A549 (cell line): ENCODE results near the gene SPHK1. TPM values are rescaled to one million over a fixed set of nuclear protein-coding genes. Genes with fewer than 3 reads are reported as not detected.

Experiments used
- ATAC-seq, 2 experiments: fragments of 200-7000 bp in 1 of 2; fragments of >200 bp in 1 of 2; cut with Nextera tagmentation in 1 of 2; cut with Tn5 transposase in 1 of 2; 3 replicates each; pipeline versions ENCODE4 v1.8.0 to v1.9.1; 2018 to 2020; ENCODE audit warnings: mild to moderate bottlenecking in 1 of 2, moderate library complexity in 1 of 2
- CTCF ChIA-PET: fragments of 300-600 bp; sonication (Branson Sonifier 250); formaldehyde crosslinking; extraction: SDS; loops from one replicate; lab custom pipeline; 2021; ENCODE audit warnings: antibody characterized with exemption, inconsistent platforms; lab: Yijun Ruan, JAX
- POLR2A ChIA-PET: fragments of 350-600 bp; formaldehyde crosslinking; extraction: SDS; loops from one replicate; lab custom pipeline; 2021; ENCODE audit warnings: antibody characterized with exemption, inconsistent platforms; lab: Yijun Ruan, JAX
- DNase-seq, 2 experiments: peaks; one replicate each; pipeline versions ENCODE4 v3.0.0 to v3.0.0-alpha.2; 2011 to 2016; ENCODE audit warnings: low read depth in 1 of 2, low spot score in 1 of 2
- FAIRE-seq: peaks from 2 replicates; lab custom pipeline; 2011; peaks lifted over from hg19 to GRCh38; lab: Jason Lieb, UNC
- H3K27ac ChIP-seq, 2 experiments: fragments of >200 bp; sonication (Bioruptor Twin); formaldehyde crosslinking; 3 replicates each; pipeline ENCODE4 v1.5.1; 2016 to 2017
- H3K4me1 ChIP-seq: fragments of >200 bp; sonication (Bioruptor Twin); formaldehyde crosslinking; 3 replicates; pipeline ENCODE4 v1.6.1; 2016
- H3K4me2 ChIP-seq: fragments of >200 bp; sonication (Bioruptor Twin); formaldehyde crosslinking; 3 replicates; pipeline ENCODE4 v1.6.1; 2016
- H3K4me3 ChIP-seq: fragments of >200 bp; sonication (Bioruptor Twin); formaldehyde crosslinking; 3 replicates; pipeline ENCODE4 v1.5.1; 2016
- H3K9me3 ChIP-seq: fragments of >200 bp; sonication (Bioruptor Twin); formaldehyde crosslinking; 3 replicates; pipeline ENCODE4 v1.6.1; 2016
- CBX8 ChIP-seq: fragments of 200-600 bp; sonication (generic); IDR thresholded peaks from 2 replicates; pipeline ENCODE4 v1.6.1; 2016
- CEBPB ChIP-seq, 2 experiments: fragments of >200 bp in 1 of 2; sonication (Bioruptor Twin) in 1 of 2; formaldehyde crosslinking in 1 of 2; IDR thresholded peaks; 2 replicates each; pipeline ENCODE4 v1.6.1; 2012 to 2016
- CHD4 ChIP-seq: fragments of 200-600 bp; sonication (generic); IDR thresholded peaks from 2 replicates; pipeline ENCODE4 v1.6.1; 2016; ENCODE audit warnings: antibody characterized with exemption, mild to moderate bottlenecking, borderline replicate concordance
- EHMT2 ChIP-seq: fragments of 200-600 bp; sonication (generic); IDR thresholded peaks from 2 replicates; pipeline ENCODE4 v1.6.1; 2016; ENCODE audit warnings: antibody characterized with exemption, low read depth, mild to moderate bottlenecking, moderate library complexity
- FOXS1 ChIP-seq: fragments of 250-450 bp; sonication (Bioruptor Pico); IDR thresholded peaks from 2 replicates; pipeline ENCODE4 v1.5.0; 2020; ENCODE audit warnings: mild to moderate bottlenecking, moderate library complexity
- HEYL ChIP-seq: fragments of 250-450 bp; sonication (Bioruptor Pico); IDR thresholded peaks from 2 replicates; pipeline ENCODE4 v1.8.0; 2021; ENCODE audit warnings: mild to moderate bottlenecking, moderate library complexity
- HOXB13 ChIP-seq: fragments of 250-450 bp; sonication (Bioruptor Pico); IDR thresholded peaks from 2 replicates; pipeline ENCODE4 v1.5.0; 2020; ENCODE audit warnings: low read depth, mild to moderate bottlenecking, moderate library complexity
- KDM1A ChIP-seq: fragments of 200-600 bp; sonication (generic); IDR thresholded peaks from 2 replicates; pipeline ENCODE4 v1.6.1; 2016; ENCODE audit warnings: low read depth, mild to moderate bottlenecking
- KDM5A ChIP-seq: fragments of 200-600 bp; sonication (generic); IDR thresholded peaks from 2 replicates; pipeline ENCODE4 v1.6.1; 2016; ENCODE audit warnings: antibody characterized with exemption, mild to moderate bottlenecking
- MYC ChIP-seq: IDR thresholded peaks from 2 replicates; pipeline ENCODE4 v1.6.1; 2012; ENCODE audit warnings: mild to moderate bottlenecking, inconsistent platforms, low read length, improper control_type of control experiment, borderline replicate concordance
- NFE2L2 ChIP-seq: fragments of 150-350 bp; conservative IDR thresholded peaks from 2 replicates; pipeline ENCODE4 v1.6.1; 2014; ENCODE audit warnings: low read length
- NPAS2 ChIP-seq: fragments of 250-450 bp; sonication (Bioruptor Pico); IDR thresholded peaks from 2 replicates; pipeline ENCODE4 v1.8.0; 2022; ENCODE audit warnings: mild to moderate bottlenecking, moderate library complexity, borderline replicate concordance
- NR3C1 ChIP-seq: fragments of >200 bp; sonication (Bioruptor Twin); formaldehyde crosslinking; IDR thresholded peaks from 3 replicates; pipeline ENCODE4 v1.6.1; 2017
- RAD21 ChIP-seq, 2 experiments: fragments of >200 bp in 1 of 2; sonication (Bioruptor Twin) in 1 of 2; formaldehyde crosslinking in 1 of 2; IDR thresholded peaks in 1 of 2; conservative IDR thresholded peaks in 1 of 2; 2 replicates in 1 of 2; 3 replicates in 1 of 2; pipeline ENCODE4 v1.6.1; 2012 to 2018; ENCODE audit warnings: inconsistent platforms in 1 of 2
- RCOR1 ChIP-seq: fragments of 150-350 bp; IDR thresholded peaks from 2 replicates; pipeline ENCODE4 v1.6.1; 2014; ENCODE audit warnings: antibody characterized with exemption, low read length, low read depth
- SREBF2 ChIP-seq: fragments of 450-650 bp; IDR thresholded peaks from 2 replicates; pipeline ENCODE4 v1.6.1; 2014; ENCODE audit warnings: mild to moderate bottlenecking, moderate library complexity
- TP53 ChIP-seq: fragments of 250-450 bp; sonication (Bioruptor Pico); IDR thresholded peaks from 2 replicates; pipeline ENCODE4 v1.5.0; 2021; ENCODE audit warnings: mild to moderate bottlenecking, moderate library complexity
- ZC3H11A ChIP-seq: fragments of 450-650 bp; IDR thresholded peaks from 2 replicates; pipeline ENCODE4 v1.6.1; 2014; ENCODE audit warnings: antibody characterized with exemption, mild to moderate bottlenecking
- ZFP36 ChIP-seq: fragments of 450-650 bp; IDR thresholded peaks from 2 replicates; pipeline ENCODE4 v1.6.1; 2014; ENCODE audit warnings: borderline replicate concordance; ENCODE audit not compliant: partially characterized antibody
- ZNF302 ChIP-seq: fragments of 250-450 bp; sonication (Bioruptor Pico); IDR thresholded peaks from 2 replicates; pipeline ENCODE4 v1.9.0; 2021; ENCODE audit warnings: inconsistent platforms, mild to moderate bottlenecking, moderate library complexity
- WGBS: methylation state at CpG from one replicate; pipeline ENCODE4 v1.1.6; 2017; ENCODE audit errors: missing lambda C conversion rate; 5-methylcytosine and 5-hydroxymethylcytosine counted together
- polyA plus RNA-seq, 4 experiments: library from polyadenylated mRNA; depleted of rRNA in 3 of 4; stranded (reverse); fragments of >200 nt; fragmentation: RNase III in 1 of 4; extraction: RNeasy Plus Mini Kit Qiagen cat#74134 plus additional on column Dnase treatment in 1 of 4; gene quantifications; 2 replicates in 3 of 4; 3 replicates in 1 of 4; pipeline ENCODE4 v1.2.3, GENCODE V29; 2011 to 2017
- TF ChIP-seq, protein P1 (sequence below): fragments of 150-350 bp; IDR thresholded peaks from 2 replicates; pipeline ENCODE4 v1.6.1; 2014; ENCODE audit warnings: low read depth, mild to moderate bottlenecking, low read length
- TF ChIP-seq, protein P2 (sequence below): fragments of >200 bp; sonication (Bioruptor Twin); formaldehyde crosslinking; IDR thresholded peaks from 3 replicates; pipeline ENCODE4 v1.6.1; 2016
- TF ChIP-seq, protein P3 (sequence below): fragments of >200 bp; sonication (Bioruptor Twin); formaldehyde crosslinking; IDR thresholded peaks from 2 replicates; pipeline ENCODE4 v1.6.1; 2016
- TF ChIP-seq, protein P4 (sequence below): IDR thresholded peaks from 2 replicates; pipeline ENCODE4 v1.6.1; 2012
- TF ChIP-seq, protein P5 (sequence below): fragments of 200-600 bp; sonication (generic); IDR thresholded peaks from 2 replicates; pipeline ENCODE4 v1.6.1; 2016; ENCODE audit warnings: antibody characterized with exemption, mild to moderate bottlenecking, moderate library complexity
- TF ChIP-seq, protein P6 (sequence below): fragments of 250-450 bp; sonication (Bioruptor Pico); IDR thresholded peaks from 2 replicates; pipeline ENCODE4 v1.5.0; 2021; ENCODE audit warnings: mild to moderate bottlenecking, moderate library complexity, borderline replicate concordance
- TF ChIP-seq, protein P7 (sequence below): fragments of 250-450 bp; sonication (Bioruptor Pico); IDR thresholded peaks from 2 replicates; pipeline ENCODE4 v1.5.0; 2020; ENCODE audit warnings: low read depth, mild to moderate bottlenecking, moderate library complexity

The SPHK1 gene
- polyA plus RNA-seq, 2 of the 4 experiments (the other 2 are of a cell fraction), result 4.6 to 14.9 TPM

DNA sequence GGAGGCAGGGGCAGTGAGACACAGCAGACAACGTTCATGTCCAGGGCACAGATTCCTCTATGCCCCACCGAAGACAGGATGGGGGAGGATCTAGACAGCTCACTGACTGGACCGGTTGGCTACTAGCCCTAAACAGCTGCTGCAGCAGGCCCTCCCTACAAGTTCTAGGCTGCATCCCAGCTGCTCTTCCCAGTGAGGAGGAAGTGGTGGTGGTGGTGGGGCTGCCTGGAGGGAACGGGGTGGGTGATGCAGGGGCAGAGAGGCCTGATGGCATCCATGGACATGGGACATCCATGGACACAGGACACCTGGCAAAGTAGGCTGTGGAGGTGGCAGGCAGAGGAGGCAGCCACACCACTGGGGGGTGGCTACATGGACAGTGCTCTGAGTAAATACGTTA lies 18.3 kb downstream of the SPHK1 start (continued):
- TF ChIP-seq, protein P1, sequence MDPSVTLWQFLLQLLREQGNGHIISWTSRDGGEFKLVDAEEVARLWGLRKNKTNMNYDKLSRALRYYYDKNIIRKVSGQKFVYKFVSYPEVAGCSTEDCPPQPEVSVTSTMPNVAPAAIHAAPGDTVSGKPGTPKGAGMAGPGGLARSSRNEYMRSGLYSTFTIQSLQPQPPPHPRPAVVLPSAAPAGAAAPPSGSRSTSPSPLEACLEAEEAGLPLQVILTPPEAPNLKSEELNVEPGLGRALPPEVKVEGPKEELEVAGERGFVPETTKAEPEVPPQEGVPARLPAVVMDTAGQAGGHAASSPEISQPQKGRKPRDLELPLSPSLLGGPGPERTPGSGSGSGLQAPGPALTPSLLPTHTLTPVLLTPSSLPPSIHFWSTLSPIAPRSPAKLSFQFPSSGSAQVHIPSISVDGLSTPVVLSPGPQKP, result no peak
- TF ChIP-seq, protein P2, sequence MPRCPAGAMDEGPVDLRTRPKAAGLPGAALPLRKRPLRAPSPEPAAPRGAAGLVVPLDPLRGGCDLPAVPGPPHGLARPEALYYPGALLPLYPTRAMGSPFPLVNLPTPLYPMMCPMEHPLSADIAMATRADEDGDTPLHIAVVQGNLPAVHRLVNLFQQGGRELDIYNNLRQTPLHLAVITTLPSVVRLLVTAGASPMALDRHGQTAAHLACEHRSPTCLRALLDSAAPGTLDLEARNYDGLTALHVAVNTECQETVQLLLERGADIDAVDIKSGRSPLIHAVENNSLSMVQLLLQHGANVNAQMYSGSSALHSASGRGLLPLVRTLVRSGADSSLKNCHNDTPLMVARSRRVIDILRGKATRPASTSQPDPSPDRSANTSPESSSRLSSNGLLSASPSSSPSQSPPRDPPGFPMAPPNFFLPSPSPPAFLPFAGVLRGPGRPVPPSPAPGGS, result no peak
- TF ChIP-seq, protein P3, sequence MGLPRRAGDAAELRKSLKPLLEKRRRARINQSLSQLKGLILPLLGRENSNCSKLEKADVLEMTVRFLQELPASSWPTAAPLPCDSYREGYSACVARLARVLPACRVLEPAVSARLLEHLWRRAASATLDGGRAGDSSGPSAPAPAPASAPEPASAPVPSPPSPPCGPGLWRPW, result no peak
- TF ChIP-seq TP53 (CRISPR knock-in tag) (no peak), RCOR1 (no peak), NR3C1 (no peak)
- TF ChIP-seq, all 56 proteins: peak for 0

DNA sequence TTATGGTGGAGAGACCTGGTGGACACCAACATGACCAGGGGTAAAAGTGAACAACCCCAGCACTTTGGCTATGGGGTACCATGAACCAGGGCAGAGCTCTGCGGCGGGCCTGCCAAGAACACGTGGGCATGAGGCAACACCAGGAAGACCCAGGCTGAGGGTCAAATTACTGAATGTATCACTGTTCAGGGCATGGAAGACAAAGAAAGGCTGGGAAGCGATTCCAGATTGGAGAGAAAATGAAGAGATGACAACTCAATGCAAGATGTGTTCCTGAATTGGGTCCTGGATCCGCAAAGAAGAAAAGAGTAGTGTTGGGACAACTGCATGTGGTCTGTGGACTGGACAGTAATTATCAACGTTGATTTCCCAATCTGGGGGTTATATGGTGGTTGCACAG lies 19.8 kb downstream of the SPHK1 start:
- H3K4me2 ChIP-seq, result no peak overlapping the region
- DNase-seq, result no peak
- FAIRE-seq, result no peak
- no peak for ATAC-seq
- H3K4me1 ChIP-seq, result no peaks in the 10 kb centered on the region
- H3K9me3 ChIP-seq, result no peaks in the 10 kb centered on the region
- ChIA-PET CTCF (interaction anchor here (0.7 to 43.2 kb wide), 11 partner anchors 4 to 308 kb away, joined by 3 to 1107 read pairs (median 14); partner anchors contain the start of genes AANAT, PRPSAP1, SPHK1 and UBE2O), POLR2A (no interaction called here)
- H3K4me3 ChIP-seq, result no peak overlapping the region
- TF ChIP-seq CBX8 (no peak), ZNF302 (CRISPR knock-in tag) (no peak), EHMT2 (no peak), SREBF2 (no peak), NPAS2 (no peak), ZFP36 (no peak)
- TF ChIP-seq, protein P4, sequence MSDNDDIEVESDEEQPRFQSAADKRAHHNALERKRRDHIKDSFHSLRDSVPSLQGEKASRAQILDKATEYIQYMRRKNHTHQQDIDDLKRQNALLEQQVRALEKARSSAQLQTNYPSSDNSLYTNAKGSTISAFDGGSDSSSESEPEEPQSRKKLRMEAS, result no peak
- TF ChIP-seq, protein P5, sequence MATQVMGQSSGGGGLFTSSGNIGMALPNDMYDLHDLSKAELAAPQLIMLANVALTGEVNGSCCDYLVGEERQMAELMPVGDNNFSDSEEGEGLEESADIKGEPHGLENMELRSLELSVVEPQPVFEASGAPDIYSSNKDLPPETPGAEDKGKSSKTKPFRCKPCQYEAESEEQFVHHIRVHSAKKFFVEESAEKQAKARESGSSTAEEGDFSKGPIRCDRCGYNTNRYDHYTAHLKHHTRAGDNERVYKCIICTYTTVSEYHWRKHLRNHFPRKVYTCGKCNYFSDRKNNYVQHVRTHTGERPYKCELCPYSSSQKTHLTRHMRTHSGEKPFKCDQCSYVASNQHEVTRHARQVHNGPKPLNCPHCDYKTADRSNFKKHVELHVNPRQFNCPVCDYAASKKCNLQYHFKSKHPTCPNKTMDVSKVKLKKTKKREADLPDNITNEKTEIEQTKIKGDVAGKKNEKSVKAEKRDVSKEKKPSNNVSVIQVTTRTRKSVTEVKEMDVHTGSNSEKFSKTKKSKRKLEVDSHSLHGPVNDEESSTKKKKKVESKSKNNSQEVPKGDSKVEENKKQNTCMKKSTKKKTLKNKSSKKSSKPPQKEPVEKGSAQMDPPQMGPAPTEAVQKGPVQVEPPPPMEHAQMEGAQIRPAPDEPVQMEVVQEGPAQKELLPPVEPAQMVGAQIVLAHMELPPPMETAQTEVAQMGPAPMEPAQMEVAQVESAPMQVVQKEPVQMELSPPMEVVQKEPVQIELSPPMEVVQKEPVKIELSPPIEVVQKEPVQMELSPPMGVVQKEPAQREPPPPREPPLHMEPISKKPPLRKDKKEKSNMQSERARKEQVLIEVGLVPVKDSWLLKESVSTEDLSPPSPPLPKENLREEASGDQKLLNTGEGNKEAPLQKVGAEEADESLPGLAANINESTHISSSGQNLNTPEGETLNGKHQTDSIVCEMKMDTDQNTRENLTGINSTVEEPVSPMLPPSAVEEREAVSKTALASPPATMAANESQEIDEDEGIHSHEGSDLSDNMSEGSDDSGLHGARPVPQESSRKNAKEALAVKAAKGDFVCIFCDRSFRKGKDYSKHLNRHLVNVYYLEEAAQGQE, result no peak
- no peak overlapping the region for H3K27ac ChIP-seq
- 96% methylated on average over 6 of the region's 6 CpGs for WGBS

DNA sequence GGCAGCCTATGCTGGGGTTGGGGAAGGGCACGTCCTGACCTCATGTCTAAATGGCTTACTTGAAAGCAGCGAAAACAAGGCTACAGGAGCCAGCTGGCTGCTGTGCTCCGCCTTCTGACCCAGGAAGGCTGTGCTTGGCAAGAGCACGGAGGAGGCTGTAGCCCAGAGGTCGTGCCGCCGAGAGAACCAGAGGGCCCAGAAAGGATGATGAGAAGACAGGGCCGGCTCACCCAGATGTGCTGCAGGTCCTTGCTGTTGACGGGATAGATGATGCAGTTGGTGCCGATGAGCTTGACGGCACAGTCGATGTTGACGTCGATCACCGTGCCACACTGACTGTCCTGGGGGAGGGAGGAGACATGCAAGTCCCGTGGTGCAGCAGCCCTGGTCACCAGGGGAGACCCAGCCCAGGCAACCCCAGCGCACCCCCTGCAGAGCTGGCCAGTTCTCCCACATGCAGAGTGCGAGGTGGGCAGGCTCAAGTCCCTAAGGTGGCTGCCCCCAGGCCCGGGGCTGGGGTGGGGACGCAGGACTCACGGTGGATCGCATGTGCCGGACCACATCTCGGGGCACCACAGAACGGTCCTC lies 20.7 kb downstream of the SPHK1 start:
- FAIRE-seq, result no peak
- CTCF ChIA-PET, result interaction anchor here (0.6 to 43.2 kb wide), 10 partner anchors 3 to 391 kb away, joined by 3 to 1107 read pairs (median 10); partner anchors contain the start of genes AANAT, SPHK1 and UBE2O

More for the DNA sequence above, 20.7 kb downstream of the SPHK1 start:
- WGBS, result 93% methylated on average over 24 of the region's 25 CpGs
- no peaks in the 10 kb centered on the region for H3K4me1 ChIP-seq
- TF ChIP-seq MYC, result no peak
- TF ChIP-seq NFE2L2, result no peak
- no peak for TF ChIP-seq CHD4
- no peak for TF ChIP-seq KDM5A
- TF ChIP-seq RAD21 (conservative IDR thresholded peaks at IDR 0.05 in 1 of 2, IDR thresholded peaks at IDR 0.05 in 1 of 2), result no peak
- TF ChIP-seq, protein P6, sequence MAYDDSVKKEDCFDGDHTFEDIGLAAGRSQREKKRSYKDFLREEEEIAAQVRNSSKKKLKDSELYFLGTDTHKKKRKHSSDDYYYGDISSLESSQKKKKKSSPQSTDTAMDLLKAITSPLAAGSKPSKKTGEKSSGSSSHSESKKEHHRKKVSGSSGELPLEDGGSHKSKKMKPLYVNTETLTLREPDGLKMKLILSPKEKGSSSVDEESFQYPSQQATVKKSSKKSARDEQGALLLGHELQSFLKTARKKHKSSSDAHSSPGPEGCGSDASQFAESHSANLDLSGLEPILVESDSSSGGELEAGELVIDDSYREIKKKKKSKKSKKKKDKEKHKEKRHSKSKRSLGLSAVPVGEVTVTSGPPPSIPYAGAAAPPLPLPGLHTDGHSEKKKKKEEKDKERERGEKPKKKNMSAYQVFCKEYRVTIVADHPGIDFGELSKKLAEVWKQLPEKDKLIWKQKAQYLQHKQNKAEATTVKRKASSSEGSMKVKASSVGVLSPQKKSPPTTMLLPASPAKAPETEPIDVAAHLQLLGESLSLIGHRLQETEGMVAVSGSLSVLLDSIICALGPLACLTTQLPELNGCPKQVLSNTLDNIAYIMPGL (CRISPR knock-in tag), result no peak
- no peak for TF ChIP-seq CEBPB (IDR thresholded peaks at IDR 0.05)
- no peak for TF ChIP-seq HEYL (CRISPR knock-in tag)
- no peak for TF ChIP-seq HOXB13
- TF ChIP-seq, protein P7, sequence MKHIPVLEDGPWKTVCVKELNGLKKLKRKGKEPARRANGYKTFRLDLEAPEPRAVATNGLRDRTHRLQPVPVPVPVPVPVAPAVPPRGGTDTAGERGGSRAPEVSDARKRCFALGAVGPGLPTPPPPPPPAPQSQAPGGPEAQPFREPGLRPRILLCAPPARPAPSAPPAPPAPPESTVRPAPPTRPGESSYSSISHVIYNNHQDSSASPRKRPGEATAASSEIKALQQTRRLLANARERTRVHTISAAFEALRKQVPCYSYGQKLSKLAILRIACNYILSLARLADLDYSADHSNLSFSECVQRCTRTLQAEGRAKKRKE (CRISPR knock-in tag), result no peak
- TF ChIP-seq ZC3H11A, result no peak
- no peak for TF ChIP-seq FOXS1 (CRISPR knock-in tag)
- no peak for TF ChIP-seq KDM1A
- no peak for TF ChIP-seq CBX8
- TF ChIP-seq, all 56 proteins: peak for 0
- Histone ChIP-seq H3K4me3 (no peak overlapping the region), H3K9me3 (no peaks in the 10 kb centered on the region), H3K27ac (no peak overlapping the region), H3K4me2 (no peak overlapping the region)
- POLR2A ChIA-PET, result no interaction called here
- ATAC-seq, result no peak
- DNase-seq, result no peak
